Thyroid gland (tissue), 4 donors: ENCODE results near the gene MYH14. TPM values are rescaled to one million over a fixed set of nuclear protein-coding genes. Genes with fewer than 3 reads are reported as not detected.

Experiments
- DNase-seq, 2 donors: peaks; one replicate each; pipeline ENCODE4 v3.0.0-alpha.2; 2019
- H3K27ac ChIP-seq, 3 donors: fragments of 200-600 bp; sonication (generic); 1 replicate in 2 of 3; 2 replicates in 1 of 3; pipeline ENCODE4 v1.5.1; 2016 to 2019; ENCODE audit warnings: mild to moderate bottlenecking in 1 of 3, moderate library complexity in 1 of 3
- H3K27me3 ChIP-seq: fragments of 200-600 bp; sonication (generic); one replicate; pipeline ENCODE4 v1.5.1; 2019
- H3K36me3 ChIP-seq, 2 donors: fragments of 200-600 bp; sonication (generic); one replicate each; pipeline ENCODE4 v1.5.1; 2016 to 2019
- H3K4me1 ChIP-seq, 2 donors: fragments of 200-600 bp; sonication (generic); one replicate each; pipeline ENCODE4 v1.5.1; 2017 to 2019
- H3K4me3 ChIP-seq, 3 donors: fragments of 200-600 bp; sonication (generic); replicated peaks in 1 of 3; 1 replicate in 2 of 3; 2 replicates in 1 of 3; pipeline ENCODE4 v1.5.1; 2016; ENCODE audit warnings: mild to moderate bottlenecking in 1 of 3
- H3K9me3 ChIP-seq: fragments of 200-600 bp; sonication (generic); one replicate; pipeline ENCODE4 v1.5.1; 2017
- POLR2A ChIP-seq, 2 donors: fragments of 450-650 bp; IDR thresholded peaks; one replicate each; pipeline ENCODE4 v1.6.1; 2017; ENCODE audit warnings: antibody characterized with exemption in 2 of 2, mild to moderate bottlenecking in 2 of 2, moderate library complexity in 1 of 2
- WGBS, 2 donors: methylation state at CpG; one replicate each; pipeline ENCODE4 v1.1.5; 2017; 5-methylcytosine and 5-hydroxymethylcytosine counted together
- intact Hi-C: fragments of 100-400 bp; cut with DNase I; formaldehyde crosslinking; loops from one replicate; pipeline ENCODE4 v1.15.1; 2023
- total RNA-seq, 4 donors: library from RNA; depleted of rRNA; stranded (reverse); fragments of >200 nt; gene quantifications; one replicate each; pipeline ENCODE4 v1.2.3, GENCODE V29; 2016
- TF ChIP-seq, protein P1 (sequence below), 6 experiments: fragments of 200-600 bp in 3 of 6; fragments of 450-650 bp in 3 of 6; sonication (generic) in 3 of 6; IDR thresholded peaks; one replicate each; pipeline ENCODE4 v1.5.1; 2016 to 2019; ENCODE audit warnings: antibody characterized with exemption in 6 of 6, mild to moderate bottlenecking in 2 of 6, inconsistent platforms in 1 of 6, moderate library complexity in 1 of 6

MYH14 gene
- total RNA-seq, 4 donors from 2014 or later = 130 to 361 (median 183) TPM

GRCh38 chr19:50319156-50319555 lies 115.7 kb downstream of the MYH14 start:
- intact Hi-C loops = no loop called here
- Histone ChIP-seq H3K27me3 (no peaks in the 10 kb centered on the region), H3K9me3 (no peaks in the 10 kb centered on the region), H3K4me3 (no peak overlapping the region), H3K4me1 (peaks cover 0 to 11% of the 10 kb centered on the region in 2 donors), H3K27ac (no peak overlapping the region), H3K36me3 (peaks cover 0 to 8% of the 10 kb centered on the region in 2 donors)
- DNase-seq = no peak
- WGBS, 2 donors = 90 to 91% methylated on average over 11 of the region's 11 CpGs
- TF ChIP-seq POLR2A (IDR thresholded peaks at IDR 0.05) = no peak
- TF ChIP-seq, protein P1, sequence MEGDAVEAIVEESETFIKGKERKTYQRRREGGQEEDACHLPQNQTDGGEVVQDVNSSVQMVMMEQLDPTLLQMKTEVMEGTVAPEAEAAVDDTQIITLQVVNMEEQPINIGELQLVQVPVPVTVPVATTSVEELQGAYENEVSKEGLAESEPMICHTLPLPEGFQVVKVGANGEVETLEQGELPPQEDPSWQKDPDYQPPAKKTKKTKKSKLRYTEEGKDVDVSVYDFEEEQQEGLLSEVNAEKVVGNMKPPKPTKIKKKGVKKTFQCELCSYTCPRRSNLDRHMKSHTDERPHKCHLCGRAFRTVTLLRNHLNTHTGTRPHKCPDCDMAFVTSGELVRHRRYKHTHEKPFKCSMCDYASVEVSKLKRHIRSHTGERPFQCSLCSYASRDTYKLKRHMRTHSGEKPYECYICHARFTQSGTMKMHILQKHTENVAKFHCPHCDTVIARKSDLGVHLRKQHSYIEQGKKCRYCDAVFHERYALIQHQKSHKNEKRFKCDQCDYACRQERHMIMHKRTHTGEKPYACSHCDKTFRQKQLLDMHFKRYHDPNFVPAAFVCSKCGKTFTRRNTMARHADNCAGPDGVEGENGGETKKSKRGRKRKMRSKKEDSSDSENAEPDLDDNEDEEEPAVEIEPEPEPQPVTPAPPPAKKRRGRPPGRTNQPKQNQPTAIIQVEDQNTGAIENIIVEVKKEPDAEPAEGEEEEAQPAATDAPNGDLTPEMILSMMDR (IDR thresholded peaks at IDR 0.05) = no peak

GRCh38 chr19:50320051-50320450 lies 116.6 kb downstream of the MYH14 start:
- no peak for DNase-seq
- TF ChIP-seq, protein P1 (IDR thresholded peaks at IDR 0.05) = no peak
- no peak for TF ChIP-seq POLR2A (IDR thresholded peaks at IDR 0.05)
- WGBS, 2 donors = 92 to 95% methylated on average over 12 of the region's 12 CpGs
- Histone ChIP-seq H3K4me1 (peaks cover 0 to 3% of the 10 kb centered on the region in 2 donors), H3K4me3 (no peak overlapping the region), H3K9me3 (no peaks in the 10 kb centered on the region), H3K36me3 (peaks cover 0 to 8% of the 10 kb centered on the region in 2 donors), H3K27ac (no peak overlapping the region), H3K27me3 (no peaks in the 10 kb centered on the region)
- intact Hi-C loops = no loop called here

- intact Hi-C loops = no loop called here
- no peak overlapping the region for H3K27ac ChIP-seq
- DNase-seq = no peak
- no peak for TF ChIP-seq POLR2A (IDR thresholded peaks at IDR 0.05)
- TF ChIP-seq, protein P1 (IDR thresholded peaks at IDR 0.05) = no peak
- no peaks in the 10 kb centered on the region for H3K9me3 ChIP-seq
- 90 to 92% methylated on average over 20 of the region's 20 CpGs for WGBS, 2 donors
- H3K4me3 ChIP-seq = no peak overlapping the region
- peaks cover 0 to 8% of the 10 kb centered on the region in 2 donors for H3K36me3 ChIP-seq
- no peaks in the 10 kb centered on the region for H3K27me3 ChIP-seq
- peaks cover 0 to 7% of the 10 kb centered on the region in 2 donors for H3K4me1 ChIP-seq
Measured at GRCh38 chr19:50320596-50320995, 117.2 kb downstream of the MYH14 start.

- Histone ChIP-seq H3K27ac (no peak overlapping the region), H3K4me1 (peaks cover 11 to 17% of the 10 kb centered on the region in 2 donors), H3K9me3 (no peaks in the 10 kb centered on the region), H3K4me3 (no peak overlapping the region), H3K36me3 (peaks cover 0 to 8% of the 10 kb centered on the region in 2 donors), H3K27me3 (no peaks in the 10 kb centered on the region)
- intact Hi-C loops = no loop called here
- 90 to 97% methylated on average over 3 to 4 of the region's 4 CpGs for WGBS, 2 donors
- TF ChIP-seq POLR2A (IDR thresholded peaks at IDR 0.05) = no peak
- TF ChIP-seq, protein P1 (IDR thresholded peaks at IDR 0.05) = no peak
- no peak for DNase-seq
Measured at GRCh38 chr19:50321831-50322230, 118.4 kb downstream of the MYH14 start.

DNA sequence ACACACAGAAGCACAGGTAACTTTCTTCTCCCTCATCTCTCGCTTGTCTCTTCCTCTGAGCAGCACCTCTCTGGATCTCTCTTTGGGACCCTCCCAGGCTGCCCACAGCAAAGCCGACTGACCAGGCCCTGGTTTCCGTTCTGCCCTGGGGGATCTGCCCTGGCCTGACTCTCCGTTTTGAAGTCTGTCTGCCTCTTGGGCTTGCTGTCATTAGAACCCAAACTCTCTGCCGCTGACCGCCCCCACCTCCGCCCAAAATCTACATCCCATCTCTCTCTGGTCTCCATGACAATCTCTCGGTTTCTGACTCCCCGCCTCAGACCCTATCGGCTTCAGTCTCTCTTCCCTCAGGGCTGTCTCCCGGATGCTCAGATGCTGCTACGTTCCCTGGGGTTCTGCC lies 118.8 kb downstream of the MYH14 start:
- H3K27me3 ChIP-seq = no peaks in the 10 kb centered on the region
- peaks cover 15 to 21% of the 10 kb centered on the region in 2 donors for H3K4me1 ChIP-seq
- no peaks in the 10 kb centered on the region for H3K9me3 ChIP-seq
- DNase-seq = no peak
- H3K4me3 ChIP-seq = no peak overlapping the region
- TF ChIP-seq, protein P1 (IDR thresholded peaks at IDR 0.05) = no peak
- no peak for TF ChIP-seq POLR2A (IDR thresholded peaks at IDR 0.05)
- peaks cover 0 to 8% of the 10 kb centered on the region in 2 donors for H3K36me3 ChIP-seq
- no peak overlapping the region for H3K27ac ChIP-seq
- intact Hi-C loops = no loop called here
- 88 to 89% methylated on average over 12 of the region's 12 CpGs for WGBS, 2 donors
